MM.1S (cell line): ENCODE measurements around the gene ZBTB7C.
A peak's percentile ranks its signal among the peaks of the same experiment; 100 is the strongest.

ENCODE experiments used
- DNase-seq: peaks from one replicate; pipeline ENCODE4 v3.0.0-alpha.2; 2015
- H2AFZ ChIP-seq: fragments of 300-600 bp; sonication (generic); 2 replicates; pipeline ENCODE4 v1.6.0; 2016; ENCODE audit warnings: antibody characterized with exemption, low read length
- H3F3A ChIP-seq: fragments of 300-600 bp; sonication (generic); 2 replicates; pipeline ENCODE4 v1.6.1; 2016; ENCODE audit warnings: mild to moderate bottlenecking, antibody characterized with exemption, low read length, moderate library complexity, mixed read lengths; ENCODE audit not compliant: insufficient read depth
- H3K27ac ChIP-seq: fragments of 300-600 bp; sonication (generic); 2 replicates; pipeline ENCODE4 v1.5.1; 2016; ENCODE audit warnings: mild to moderate bottlenecking, low read length
- H3K27me3 ChIP-seq: fragments of 300-600 bp; sonication (generic); replicated peaks from 2 replicates; pipeline ENCODE4 v1.6.0; 2016; ENCODE audit warnings: low read length; ENCODE audit not compliant: insufficient read depth
- H3K36me3 ChIP-seq: fragments of 300-600 bp; sonication (generic); replicated peaks from 2 replicates; pipeline ENCODE4 v1.6.1; 2016; ENCODE audit warnings: mild to moderate bottlenecking, low read length, mixed read lengths; ENCODE audit not compliant: insufficient read depth
- H3K4me1 ChIP-seq: fragments of 300-600 bp; sonication (generic); 2 replicates; pipeline ENCODE4 v1.6.1; 2016; ENCODE audit warnings: low read length, mixed read lengths
- H3K4me2 ChIP-seq: fragments of 300-600 bp; sonication (generic); 2 replicates; pipeline ENCODE4 v1.6.0; 2016; ENCODE audit warnings: low read depth, low read length
- H3K4me3 ChIP-seq: fragments of 300-600 bp; sonication (generic); 2 replicates; pipeline ENCODE4 v1.5.1; 2016; ENCODE audit warnings: low read length, mixed read lengths
- H3K79me2 ChIP-seq: fragments of 300-600 bp; sonication (generic); 2 replicates; pipeline ENCODE4 v1.6.1; 2016; ENCODE audit warnings: mixed run types, low read length, mixed read lengths
- H3K9ac ChIP-seq: fragments of 300-600 bp; sonication (generic); 2 replicates; pipeline ENCODE4 v1.6.1; 2016; ENCODE audit warnings: low read length, mixed read lengths
- H3K9me2 ChIP-seq: fragments of 300-600 bp; sonication (generic); replicated peaks from 2 replicates; pipeline ENCODE4 v1.6.1; 2016; ENCODE audit warnings: mild to moderate bottlenecking, low read length, mixed read lengths; ENCODE audit not compliant: insufficient read depth
- H3K9me3 ChIP-seq: fragments of 300-600 bp; sonication (generic); replicated peaks from 2 replicates; pipeline ENCODE4 v1.6.1; 2016; ENCODE audit warnings: mild to moderate bottlenecking, low read length, mixed read lengths; ENCODE audit not compliant: insufficient read depth
- H4K20me1 ChIP-seq: fragments of 300-600 bp; sonication (generic); 2 replicates; pipeline ENCODE4 v1.6.1; 2016; ENCODE audit warnings: mild to moderate bottlenecking, low read length, moderate library complexity, mixed read lengths; ENCODE audit not compliant: insufficient read depth
- CTCF ChIP-seq: fragments of 300-600 bp; sonication (generic); IDR thresholded peaks from 2 replicates; pipeline ENCODE4 v1.5.1; 2016; ENCODE audit warnings: antibody characterized with exemption, low read length, mixed read lengths
- EZH2 ChIP-seq: fragments of 300-600 bp; sonication (generic); optimal IDR thresholded peaks from 2 replicates; pipeline ENCODE3; 2017; ENCODE audit warnings: low read depth, mild to moderate bottlenecking, antibody characterized with exemption, low read length, mixed read lengths
- EZH2phosphoT487 ChIP-seq: fragments of 300-600 bp; sonication (generic); IDR thresholded peaks from 2 replicates; pipeline ENCODE4 v1.6.1; 2018; ENCODE audit warnings: antibody characterized with exemption, low read length

Gene ZBTB7C

DNA sequence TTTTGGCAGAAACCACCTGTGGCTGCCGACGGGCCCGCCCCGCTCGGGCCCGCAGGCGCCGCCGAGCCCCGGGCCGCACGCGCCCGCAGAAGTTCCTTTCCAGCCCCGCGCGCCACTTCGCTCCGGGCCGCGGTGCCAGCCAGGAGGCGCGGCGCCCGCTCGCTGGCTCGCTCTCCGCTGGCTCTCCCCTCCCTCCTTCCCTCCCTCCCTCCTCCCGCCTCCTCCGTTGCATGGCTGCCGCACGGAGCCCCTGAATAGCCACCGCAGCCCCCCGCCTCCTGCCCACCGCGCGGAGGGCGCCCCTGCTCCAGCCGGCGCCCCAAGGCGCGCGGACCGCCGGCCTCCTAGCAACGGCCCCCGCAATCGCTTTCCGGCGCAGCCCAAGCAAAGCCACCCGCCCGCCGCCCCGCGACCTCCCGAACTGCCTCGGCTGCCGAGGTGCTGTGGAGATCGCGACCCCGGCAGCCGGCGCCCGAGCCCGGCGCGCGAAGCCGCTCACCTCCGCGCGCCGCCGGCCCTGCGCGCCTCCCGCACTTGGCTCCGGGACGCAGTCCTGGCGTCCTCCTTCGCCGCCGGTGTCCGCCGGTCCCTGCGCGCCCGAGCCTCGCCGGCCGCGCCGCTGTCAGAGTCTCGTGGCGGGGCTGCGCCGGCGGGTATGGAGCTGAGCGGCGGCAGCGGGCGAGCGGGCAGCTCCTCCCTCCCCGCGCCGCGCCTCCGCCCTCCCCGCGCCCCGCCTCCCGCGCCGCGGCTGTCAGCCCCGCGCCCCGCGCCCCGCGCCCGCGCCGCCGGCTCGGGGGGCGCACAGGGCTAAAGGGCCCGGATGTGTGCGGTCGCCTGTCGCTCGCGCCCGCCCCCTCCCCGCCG is at the start of gene ZBTB7C:
Gene ZBTB7C (minus strand): TSS at position 657 of the 864 bp plus-strand sequence.
- Histone ChIP-seq H3F3A (0 out of 2 replicates have a peak, but pooled peaks cover 4% of the 10 kb centered on the region), H3K4me2 (peak within 1 kb of the TSS; percentile 97), H2AFZ (peak within 1 kb of the TSS; percentile 93), H3K9me2 (no peaks in the 10 kb centered on the region), H3K36me3 (no peaks in the 10 kb centered on the region), H3K4me1 (no peaks in the 10 kb centered on the region; the same call in 1 of the 2 replicates), H4K20me1 (no peaks in the 10 kb centered on the region), H3K27me3 (peaks cover 44% of the 10 kb centered on the region), H3K79me2 (no peaks in the 10 kb centered on the region), H3K9ac (no peak within 1 kb of the TSS; the same call in 1 of the 2 replicates), H3K9me3 (no peaks in the 10 kb centered on the region), H3K4me3 (peak within 1 kb of the TSS; percentile 87), H3K27ac (no peak within 1 kb of the TSS)
- peak; percentile 39 for DNase-seq
- TF ChIP-seq EZH2 (no peak), EZH2phosphoT487 (no peak), CTCF (no peak)

- Histone ChIP-seq H3K36me3 (no peaks in the 10 kb centered on the region), H3K9ac (no peak overlapping the region), H3K9me3 (no peaks in the 10 kb centered on the region), H3K9me2 (no peaks in the 10 kb centered on the region), H3F3A (no peaks in the 10 kb centered on the region), H3K4me3 (no peak overlapping the region), H3K4me1 (no peaks in the 10 kb centered on the region), H3K27me3 (no peaks in the 10 kb centered on the region), H4K20me1 (no peaks in the 10 kb centered on the region), H3K27ac (no peak overlapping the region), H3K4me2 (no peak overlapping the region), H2AFZ (no peak overlapping the region), H3K79me2 (no peaks in the 10 kb centered on the region)
- TF ChIP-seq CTCF, result no peak
- TF ChIP-seq EZH2, result no peak
- TF ChIP-seq EZH2phosphoT487, result no peak
- DNase-seq, result no peak
These were observed 47.7 kb upstream of the ZBTB7C start for GRCh38 chr18:48456838-48457237.

GRCh38 chr18:48455555-48456478 is 46.6 kb upstream of the ZBTB7C start:
- H3K36me3 ChIP-seq, result no peaks in the 10 kb centered on the region
- no peaks in the 10 kb centered on the region for H3K9me2 ChIP-seq
- H3K9me3 ChIP-seq, result no peaks in the 10 kb centered on the region
- no peaks in the 10 kb centered on the region for H4K20me1 ChIP-seq
- TF ChIP-seq EZH2phosphoT487 (no peak), CTCF (no peak), EZH2 (no peak)
- no peak overlapping the region for H3K27ac ChIP-seq
- no peak overlapping the region for H3K4me2 ChIP-seq
- H3K4me1 ChIP-seq, result no peaks in the 10 kb centered on the region
- H3K79me2 ChIP-seq, result no peaks in the 10 kb centered on the region
- H3K27me3 ChIP-seq, result no peaks in the 10 kb centered on the region
- H2AFZ ChIP-seq, result no peak overlapping the region
- no peaks in the 10 kb centered on the region for H3F3A ChIP-seq
- H3K4me3 ChIP-seq, result no peak overlapping the region
- no peak overlapping the region for H3K9ac ChIP-seq
- peak; percentile 19 for DNase-seq
